Superior temporal gyrus (tissue), 1 donor: ENCODE results near the gene INPP4B.
"Not testable (repeated sequence)": the region's sequence is repeated elsewhere in the genome, so short reads cannot be mapped to it uniquely, and the experiment has no call there.

Experiments used
- DNase-seq: peaks from one replicate; pipeline ENCODE4 v3.0.0-alpha.2; 2016; ENCODE audit errors: extremely low spot score

INPP4B gene

GRCh38 chr4:142091691-142092182, 754.4 kb downstream of the INPP4B start:
- DNase-seq, result no peak

- no peak for DNase-seq
These were observed 755.0 kb downstream of the INPP4B start for GRCh38 chr4:142091085-142091513.

GRCh38 chr4:142088906-142089305, 757.2 kb downstream of the INPP4B start:
- no peak for DNase-seq

- no peak for DNase-seq
These were observed 760.4 kb downstream of the INPP4B start for GRCh38 chr4:142085513-142086292.

GRCh38 chr4:142083264-142083663, 762.8 kb downstream of the INPP4B start:
- DNase-seq, result no peak

GRCh38 chr4:142081025-142081424, 765.1 kb downstream of the INPP4B start:
- no peak for DNase-seq

GRCh38 chr4:142079959-142080358, 766.1 kb downstream of the INPP4B start:
- DNase-seq, result no peak

- DNase-seq, result no peak
These were observed 769.1 kb downstream of the INPP4B start for GRCh38 chr4:142077048-142077447.

GRCh38 chr4:142068304-142068703, 777.8 kb downstream of the INPP4B start:
- not testable (repeated sequence) for DNase-seq

- DNase-seq, result not testable (repeated sequence)
These were observed 779.5 kb downstream of the INPP4B start for GRCh38 chr4:142066562-142066961.

- no peak for DNase-seq
These were observed 780.9 kb downstream of the INPP4B start for GRCh38 chr4:142065086-142065647.

- no peak for DNase-seq
These were observed 781.9 kb downstream of the INPP4B start for GRCh38 chr4:142064181-142064580.

GRCh38 chr4:142045996-142046395, 800.1 kb downstream of the INPP4B start:
- no peak for DNase-seq

GRCh38 chr4:142044271-142044670, 801.8 kb downstream of the INPP4B start:
- DNase-seq, result no peak

GRCh38 chr4:142043509-142043908, 802.6 kb downstream of the INPP4B start:
- DNase-seq, result no peak

GRCh38 chr4:142041788-142042187, 804.3 kb downstream of the INPP4B start:
- DNase-seq, result no peak

- no peak for DNase-seq
These were observed 806.1 kb downstream of the INPP4B start for GRCh38 chr4:142040043-142040442.

GRCh38 chr4:142036795-142037583, 809.1 kb downstream of the INPP4B start:
- no peak for DNase-seq

- no peak for DNase-seq
These were observed 810.5 kb downstream of the INPP4B start for GRCh38 chr4:142035566-142035965.

- DNase-seq, result no peak
These were observed 812.0 kb downstream of the INPP4B start for GRCh38 chr4:142034101-142034500.

- DNase-seq, result no peak
These were observed 816.1 kb downstream of the INPP4B start for GRCh38 chr4:142030010-142030409.

GRCh38 chr4:142021761-142022160, 824.3 kb downstream of the INPP4B start:
- no peak for DNase-seq
